ENCODE measurements around the gene PSMB10.
A peak's percentile ranks its signal among the peaks of the same experiment; 100 is the strongest.
"Not testable (repeated sequence)": the region's sequence is repeated elsewhere in the genome, so short reads cannot be mapped to it uniquely, and the experiment has no call there.

PSMB10 gene

DNA sequence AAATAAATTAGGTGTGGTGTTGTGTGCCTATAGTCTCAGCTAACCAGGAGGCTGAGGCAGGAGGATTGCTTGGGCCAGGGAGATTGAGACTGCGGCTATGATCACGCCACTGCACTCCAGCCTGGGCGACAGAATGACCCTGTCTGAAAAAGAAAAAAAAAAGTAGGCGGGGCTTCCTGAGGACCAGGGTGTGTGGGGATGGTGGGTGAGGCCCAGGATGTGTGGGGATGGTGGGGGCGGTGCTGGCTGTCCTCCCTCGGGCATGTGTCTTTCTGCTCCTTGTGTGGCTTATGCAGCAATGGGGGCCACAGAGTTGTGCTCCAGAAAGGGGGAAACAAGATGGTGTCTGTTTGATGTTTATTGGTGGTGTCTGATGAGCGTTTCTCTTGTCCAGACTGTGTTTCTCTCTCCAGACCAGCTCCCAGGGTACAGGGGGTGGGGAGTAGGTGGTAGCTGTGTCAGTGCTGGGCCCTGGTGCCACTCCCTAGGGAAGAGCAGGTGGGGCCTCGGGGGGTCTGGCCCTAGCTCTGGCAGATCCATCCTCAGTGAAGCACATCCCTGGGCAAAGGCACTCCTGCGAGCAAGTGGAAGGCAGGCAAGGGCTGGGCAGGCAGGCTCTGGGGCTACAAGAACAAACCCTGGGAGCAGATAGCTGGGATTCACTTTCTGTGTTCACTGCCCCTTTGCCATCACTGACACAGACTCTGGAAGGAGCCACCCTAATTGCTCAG is 5.0 kb upstream of the PSMB10 start:
- DNase-seq, result no peak

- DNase-seq, result no peak
Measured at GRCh38 chr16:67940446-67941089, 3.9 kb upstream of the PSMB10 start.

- DNase-seq, result no peak
Measured at GRCh38 chr16:67939507-67940445, 3.1 kb upstream of the PSMB10 start.

GRCh38 chr16:67937713-67938112 is 1.1 kb upstream of the PSMB10 start:
- DNase-seq, result not testable (repeated sequence)

GRCh38 chr16:67936880-67937605 is 393 bp upstream of the PSMB10 start:
- peak; percentile 58 for DNase-seq

DNA sequence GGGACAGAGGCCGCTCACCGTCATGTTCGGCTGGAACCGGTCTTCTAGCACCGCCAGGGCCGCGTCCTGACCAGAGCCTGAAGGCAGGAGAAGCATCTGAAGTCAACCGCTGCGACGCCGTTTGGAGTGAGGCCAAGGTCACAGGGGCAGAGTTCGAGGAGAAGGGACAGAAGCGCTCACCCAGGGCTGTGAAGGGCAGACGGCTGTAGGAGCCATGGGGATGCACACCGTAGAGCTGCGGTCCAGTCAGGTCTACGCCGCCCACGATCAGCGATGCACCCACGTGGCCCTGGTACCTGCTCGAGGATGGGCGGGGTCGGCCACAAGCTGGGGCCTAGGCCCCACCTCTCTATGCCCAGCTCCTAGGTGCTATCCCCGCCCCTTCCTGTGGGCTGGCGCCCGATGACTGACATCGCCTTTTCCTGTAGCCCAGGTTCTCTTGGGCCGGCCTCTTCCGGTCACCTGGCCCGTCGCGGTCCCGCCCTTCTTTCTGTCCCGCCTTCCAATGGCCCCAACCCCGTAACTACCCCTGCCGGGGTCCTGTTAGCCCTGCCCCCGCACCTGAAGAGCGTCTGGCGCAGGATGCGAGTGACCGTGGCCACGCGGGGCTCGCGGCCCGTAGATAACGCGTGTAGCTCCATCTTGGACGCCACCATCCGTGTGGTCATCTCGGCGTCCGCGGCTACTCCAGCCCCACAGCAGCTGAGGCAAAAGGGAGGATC is 1.1 kb downstream of the PSMB10 start:
- peak; percentile 90 for DNase-seq

DNA sequence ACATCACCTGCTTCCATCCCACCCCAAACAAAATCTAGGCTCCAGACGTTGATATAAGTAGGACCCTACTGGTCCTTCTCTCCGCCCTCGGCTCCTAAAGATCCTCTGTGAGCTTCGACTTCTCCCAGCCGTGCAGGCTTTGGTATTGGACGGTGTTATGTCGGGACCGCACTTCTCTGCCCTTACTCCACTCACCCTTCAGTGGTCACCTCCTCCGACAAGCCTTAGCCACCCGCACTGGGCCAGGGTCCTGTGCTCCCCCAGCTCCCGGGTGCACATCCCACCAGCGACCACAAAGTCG is 1.6 kb downstream of the PSMB10 start:
- DNase-seq, result no peak

DNA sequence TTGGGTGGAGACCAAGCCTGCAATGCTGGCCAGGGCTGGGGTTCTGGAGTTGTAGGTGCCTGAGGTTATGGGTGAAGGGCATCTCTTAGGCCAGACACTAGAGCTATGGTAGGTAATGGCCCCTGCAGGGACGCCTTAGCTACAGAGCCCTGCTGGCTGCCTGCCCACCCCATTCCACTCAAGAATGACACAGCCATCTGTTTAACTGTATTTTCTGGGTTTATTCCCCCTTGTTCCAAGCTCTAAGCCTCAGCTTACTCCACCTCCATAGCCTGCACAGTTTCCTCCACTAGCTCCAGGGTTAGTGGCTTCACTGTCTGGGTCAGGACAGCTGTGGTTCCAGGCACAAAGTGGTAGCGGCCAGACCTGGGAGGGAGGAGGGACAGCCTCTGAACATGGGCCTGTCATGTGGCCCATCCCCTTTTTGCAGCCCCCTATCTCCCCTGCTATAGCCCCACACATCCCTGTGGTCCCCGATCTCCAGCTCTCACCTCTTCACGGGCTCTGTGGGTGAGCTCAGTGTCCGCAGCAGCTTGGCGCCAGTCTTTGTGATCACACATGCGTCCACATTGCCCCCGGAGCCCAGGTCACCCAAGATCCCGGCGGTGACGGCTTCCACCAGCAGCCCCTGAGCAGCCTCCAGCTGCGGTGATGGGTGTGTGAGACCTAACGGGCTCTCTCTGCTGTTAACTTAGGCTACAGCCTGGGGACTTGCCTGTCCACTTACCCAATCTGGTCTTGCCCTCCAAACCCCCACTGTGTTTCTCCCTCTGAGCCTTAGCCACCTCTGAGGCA is 2.1 kb downstream of the PSMB10 start:
- no peak for DNase-seq

DNA sequence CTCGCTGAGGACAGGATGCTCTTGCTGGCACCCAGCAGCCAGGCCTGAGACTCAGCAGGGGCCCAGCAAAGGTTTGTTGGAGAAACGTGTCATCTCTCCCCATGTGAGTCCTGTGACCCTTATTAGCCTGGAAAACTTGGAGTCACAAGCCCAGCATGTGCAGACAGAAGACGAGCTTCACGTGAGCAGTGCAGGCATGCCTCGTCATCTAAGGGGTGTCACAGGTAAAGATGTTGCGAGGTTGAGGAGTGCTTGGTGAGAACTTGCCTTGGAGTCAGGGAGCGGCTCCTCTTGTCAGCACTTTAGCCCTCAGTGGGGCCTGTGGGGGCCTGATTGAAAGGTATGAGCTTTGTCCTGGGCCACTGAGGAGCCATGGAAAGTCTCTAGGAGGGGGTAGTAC is 2.8 kb downstream of the PSMB10 start:
- DNase-seq, result no peak

- DNase-seq, result no peak
Measured at GRCh38 chr16:67932462-67932840, 4.2 kb downstream of the PSMB10 start.

DNA sequence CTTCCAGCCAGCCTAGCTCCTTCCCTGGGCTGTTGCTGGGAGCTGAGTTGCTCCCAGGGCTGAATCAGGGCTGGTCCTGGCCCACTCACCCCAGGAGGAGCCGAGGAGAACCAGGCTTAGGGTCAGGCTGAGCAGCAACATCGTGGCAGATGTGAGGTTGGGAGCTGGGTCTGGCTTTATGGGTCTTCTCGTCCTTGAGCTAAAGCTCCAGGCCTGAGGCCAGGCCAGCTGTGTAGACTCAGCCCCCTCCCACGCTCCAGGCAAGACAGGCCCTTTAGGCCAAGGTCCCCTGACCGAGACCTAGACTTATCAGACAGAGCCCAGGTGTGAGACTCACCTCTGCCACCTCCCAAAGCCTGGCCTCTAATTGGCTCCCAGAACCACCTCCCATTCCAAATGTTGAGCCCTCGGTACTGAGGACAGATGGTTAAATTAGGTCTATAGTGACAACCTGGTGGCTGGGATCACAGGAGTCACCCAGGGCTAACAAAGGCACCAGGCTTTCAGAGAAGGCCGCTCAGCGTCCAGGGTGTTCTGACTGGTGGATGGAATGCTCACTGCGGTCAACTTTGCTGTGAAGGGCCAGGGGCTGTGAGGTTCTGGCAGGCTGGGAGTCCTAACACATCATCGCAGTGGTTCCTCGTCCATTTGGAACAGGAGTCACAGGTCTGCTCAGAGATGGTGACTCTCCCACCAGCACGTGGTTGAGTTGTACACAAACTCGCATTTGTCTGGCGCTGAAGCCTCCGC is 4.8 kb downstream of the PSMB10 start, which contains the start of gene CTRL:
TSS of gene CTRL (minus strand) at position 151 of the 750 bp plus-strand sequence. CDS start at position 141, 10 bp downstream.
- DNase-seq, result no peak

GRCh38 chr16:67930678-67931211 is 5.9 kb downstream of the PSMB10 start:
- no peak for DNase-seq

- no peak for DNase-seq
Measured at GRCh38 chr16:67930191-67930590, 6.5 kb downstream of the PSMB10 start.

- DNase-seq, result peak; percentile 65
Measured at GRCh38 chr16:67928561-67929364, 7.9 kb downstream of the PSMB10 start.

DNA sequence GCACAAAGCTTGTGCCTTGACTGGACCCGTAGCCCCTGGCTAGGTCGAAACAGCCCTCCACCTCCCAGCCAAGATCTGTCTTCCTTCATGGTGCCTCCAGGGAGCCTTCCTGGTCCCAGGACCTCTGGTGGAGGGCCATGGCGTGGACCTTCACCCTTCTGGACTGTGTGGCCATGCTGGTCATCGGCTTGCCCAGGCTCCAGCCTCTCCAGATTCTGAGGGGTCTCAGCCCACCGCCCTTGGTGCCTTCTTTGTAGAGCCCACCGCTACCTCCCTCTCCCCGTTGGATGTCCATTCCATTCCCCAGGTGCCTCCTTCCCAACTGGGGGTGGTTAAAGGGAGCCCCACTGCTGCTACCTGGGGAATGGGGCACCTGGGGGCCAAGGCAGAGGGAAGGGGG is 8.5 kb downstream of the PSMB10 start:
- DNase-seq, result no peak

DNA sequence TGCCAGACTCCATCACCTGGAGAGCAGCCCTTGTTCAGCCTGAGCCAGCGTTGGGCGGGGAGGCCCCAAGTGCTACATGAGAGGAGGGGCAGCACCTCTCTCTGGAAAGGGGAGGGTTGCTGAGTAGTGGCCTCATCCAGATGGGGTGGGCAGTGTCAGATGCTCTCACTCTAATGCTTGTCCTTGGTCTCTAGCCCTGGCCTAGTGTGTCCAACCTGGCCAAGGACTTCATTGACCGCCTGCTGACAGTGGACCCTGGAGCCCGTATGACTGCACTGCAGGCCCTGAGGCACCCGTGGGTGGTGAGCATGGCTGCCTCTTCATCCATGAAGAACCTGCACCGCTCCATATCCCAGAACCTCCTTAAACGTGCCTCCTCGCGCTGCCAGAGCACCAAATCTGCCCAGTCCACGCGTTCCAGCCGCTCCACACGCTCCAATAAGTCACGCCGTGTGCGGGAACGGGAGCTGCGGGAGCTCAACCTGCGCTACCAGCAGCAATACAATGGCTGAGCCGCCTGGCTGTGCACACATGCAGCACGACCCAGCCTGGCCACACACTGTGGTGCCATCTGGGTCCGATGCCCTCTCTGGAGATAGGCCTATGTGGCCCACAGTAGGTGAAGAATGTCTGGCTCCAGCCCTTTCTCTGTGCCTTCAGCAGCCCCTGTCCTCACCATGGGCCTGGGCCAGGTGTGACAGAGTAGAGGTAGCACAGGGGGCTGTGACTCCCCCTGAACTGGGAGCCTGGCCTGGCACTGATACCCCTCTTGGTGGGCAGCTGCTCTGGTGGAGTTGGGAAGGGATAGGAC is 9.3 kb downstream of the PSMB10 start:
- no peak for DNase-seq

DNA sequence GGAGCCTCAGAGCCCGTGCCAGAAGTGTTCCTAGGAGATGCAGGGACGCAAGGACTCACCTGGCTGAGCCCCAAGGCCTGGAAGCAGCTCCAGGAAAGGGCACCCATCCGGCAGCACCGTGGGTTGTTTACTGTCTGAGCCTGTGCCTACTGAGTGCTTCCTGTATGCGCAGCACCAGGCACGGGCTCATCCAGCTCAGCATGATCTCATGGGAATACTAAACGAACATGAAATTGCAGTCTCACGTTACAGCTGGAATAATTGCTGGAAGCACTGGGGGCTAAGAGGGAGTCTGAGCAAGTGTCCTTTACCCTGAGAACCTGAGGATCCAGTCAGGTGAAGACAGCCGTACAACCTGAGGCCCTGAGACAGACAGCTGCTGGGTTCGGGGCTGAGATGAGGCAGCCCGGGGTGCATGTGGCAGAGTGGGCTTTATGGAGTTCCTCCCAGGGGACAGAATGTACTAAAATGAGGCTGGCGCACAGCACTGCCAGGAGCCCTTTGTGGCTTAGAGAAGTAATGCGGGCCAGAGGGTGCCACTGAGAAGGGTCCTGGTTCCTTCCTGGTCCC is 10.4 kb downstream of the PSMB10 start:
- no peak for DNase-seq

Data from T-helper 9 cell (primary cell).